ENCODE data around the gene ACOT11. TPM values are rescaled to one million over a fixed set of nuclear protein-coding genes. Genes with fewer than 3 reads are reported as not detected.
"Not testable (repeated sequence)": the region's sequence is repeated elsewhere in the genome, so short reads cannot be mapped to it uniquely, and the experiment has no call there.

Gene ACOT11
- total RNA-seq, 1 donor from 2014 or later = 2.1 TPM

DNA sequence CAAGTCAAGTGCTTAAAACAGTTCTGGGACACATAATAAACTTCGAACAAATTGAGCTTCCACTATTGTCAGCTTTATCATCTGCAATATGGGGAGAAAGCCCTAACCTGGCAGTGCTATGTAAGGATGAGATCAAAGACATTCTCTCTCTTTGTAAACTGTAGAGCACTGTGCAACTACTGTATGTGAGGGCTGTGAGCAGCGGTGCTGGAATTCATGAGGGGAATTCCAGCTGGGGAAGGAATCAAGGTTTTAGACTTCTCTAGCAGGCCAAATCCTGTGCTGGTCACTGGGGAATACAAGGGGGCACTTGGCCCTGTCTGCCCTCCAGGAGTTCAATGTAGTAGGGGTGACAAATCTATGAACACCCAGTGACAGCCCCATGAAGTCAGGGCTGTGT is 66.0 kb downstream of the ACOT11 start:
- H3K9me3 Mint-ChIP-seq = no peaks in the 10 kb centered on the region
- H3K4me3 Mint-ChIP-seq = no peak overlapping the region
- no peak for DNase-seq (ENCODE audit: low spot score)
- H3K36me3 Mint-ChIP-seq (ENCODE audit: low read depth) = no peaks in the 10 kb centered on the region
- H3K27ac Mint-ChIP-seq = no peak overlapping the region
- H3K27me3 Mint-ChIP-seq (ENCODE audit: insufficient read depth) = no peaks in the 10 kb centered on the region
- intact Hi-C loops (cut with micrococcal nuclease) = no loop called here
- H3K4me1 Mint-ChIP-seq (ENCODE audit: low read depth) = no peaks in the 10 kb centered on the region

GRCh38 chr1:54614563-54614962 is 66.5 kb downstream of the ACOT11 start:
- H3K4me1 Mint-ChIP-seq (ENCODE audit: low read depth) = no peaks in the 10 kb centered on the region
- no peak overlapping the region for H3K4me3 Mint-ChIP-seq
- H3K36me3 Mint-ChIP-seq (ENCODE audit: low read depth) = no peaks in the 10 kb centered on the region
- no peak overlapping the region for H3K27ac Mint-ChIP-seq
- no peak for DNase-seq (ENCODE audit: low spot score)
- H3K27me3 Mint-ChIP-seq (ENCODE audit: insufficient read depth) = no peaks in the 10 kb centered on the region
- H3K9me3 Mint-ChIP-seq = no peaks in the 10 kb centered on the region
- intact Hi-C loops (cut with micrococcal nuclease) = no loop called here

DNA sequence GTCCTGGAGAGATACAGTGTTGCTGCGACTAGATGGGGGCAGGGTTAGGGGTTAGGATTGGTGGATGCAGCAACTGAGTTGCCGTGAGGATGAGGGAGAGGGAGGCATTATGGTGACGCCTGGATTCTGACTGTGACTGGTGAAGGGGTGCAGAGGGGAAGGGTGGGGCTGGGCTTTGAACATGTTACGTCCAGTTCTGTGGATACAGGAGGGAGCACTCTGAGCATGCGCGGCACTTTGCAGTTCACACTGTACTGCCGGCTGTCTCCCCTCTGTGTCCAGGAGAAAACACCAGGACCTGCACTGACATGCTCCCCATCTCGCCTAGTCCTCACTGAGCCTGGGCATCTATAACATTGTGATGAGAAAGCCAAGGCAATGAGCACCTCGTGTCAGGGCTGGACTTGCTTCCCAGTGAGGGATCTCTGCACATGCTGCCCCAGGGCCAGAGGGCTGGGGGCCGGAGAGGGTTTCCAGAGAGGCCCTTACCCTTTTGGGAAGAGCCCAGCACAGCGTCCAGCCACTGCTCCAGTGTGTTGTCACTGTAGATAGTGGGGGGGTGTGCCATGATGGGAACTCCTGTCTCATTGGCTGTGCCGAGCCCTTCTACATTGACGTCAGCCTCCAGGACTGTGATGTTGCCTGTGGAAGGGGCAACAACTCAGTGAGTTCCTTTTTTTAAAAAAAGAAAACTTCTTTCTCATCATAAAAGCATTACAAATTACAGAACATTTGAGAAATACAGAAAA is 67.7 kb downstream of the ACOT11 start:
- Mint-ChIP-seq H3K4me1 (ENCODE audit: low read depth) (no peaks in the 10 kb centered on the region), H3K4me3 (no peak overlapping the region), H3K36me3 (ENCODE audit: low read depth) (no peaks in the 10 kb centered on the region), H3K27ac (no peak overlapping the region), H3K9me3 (no peaks in the 10 kb centered on the region), H3K27me3 (ENCODE audit: insufficient read depth) (no peaks in the 10 kb centered on the region)
- DNase-seq (ENCODE audit: low spot score) = no peak
- intact Hi-C loops (cut with micrococcal nuclease) = no loop called here

DNA sequence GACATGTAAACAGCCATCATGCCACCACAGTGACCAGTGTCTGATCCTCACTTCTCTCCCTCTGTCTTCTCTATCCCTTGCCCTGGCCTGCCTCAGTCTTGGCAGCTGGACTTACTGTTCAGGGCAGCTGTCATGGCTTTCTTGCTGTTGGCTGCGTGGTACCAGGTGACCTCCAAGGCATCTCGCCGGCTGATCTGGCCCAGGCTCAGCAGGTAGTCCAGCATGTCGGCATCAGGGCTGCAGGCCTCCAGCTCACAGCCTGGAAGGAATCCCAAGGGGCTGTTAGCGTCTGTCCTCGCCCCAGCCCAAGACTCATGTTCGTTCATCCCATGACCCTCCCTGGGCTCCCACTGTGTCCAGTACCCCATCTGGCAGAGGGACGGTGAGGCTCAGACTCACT is 71.7 kb downstream of the ACOT11 start:
- Mint-ChIP-seq H3K36me3 (ENCODE audit: low read depth) (no peaks in the 10 kb centered on the region), H3K4me3 (no peak overlapping the region), H3K9me3 (no peaks in the 10 kb centered on the region), H3K27ac (no peak overlapping the region), H3K4me1 (ENCODE audit: low read depth) (no peaks in the 10 kb centered on the region), H3K27me3 (ENCODE audit: insufficient read depth) (peaks cover 3% of the 10 kb centered on the region)
- intact Hi-C loops (cut with micrococcal nuclease) = no loop called here
- no peak for DNase-seq (ENCODE audit: low spot score)

- H3K4me3 Mint-ChIP-seq = no peak within 1 kb of the TSS
- H3K4me1 Mint-ChIP-seq (ENCODE audit: low read depth) = no peaks in the 10 kb centered on the region
- intact Hi-C loops (cut with micrococcal nuclease) = no loop called here
- no peak for DNase-seq (ENCODE audit: low spot score)
- H3K9me3 Mint-ChIP-seq = no peaks in the 10 kb centered on the region
- H3K27me3 Mint-ChIP-seq (ENCODE audit: insufficient read depth) = peaks cover 3% of the 10 kb centered on the region
- no peak within 1 kb of the TSS for H3K27ac Mint-ChIP-seq
- no peaks in the 10 kb centered on the region for H3K36me3 Mint-ChIP-seq (ENCODE audit: low read depth)
These were observed 75.4 kb downstream of the ACOT11 start, which contains the start of gene FAM151A for GRCh38 chr1:54623216-54624007. TSS of gene FAM151A (minus strand) at chr1:54623525. CDS start at chr1:54623395, 130 bp downstream.

DNA sequence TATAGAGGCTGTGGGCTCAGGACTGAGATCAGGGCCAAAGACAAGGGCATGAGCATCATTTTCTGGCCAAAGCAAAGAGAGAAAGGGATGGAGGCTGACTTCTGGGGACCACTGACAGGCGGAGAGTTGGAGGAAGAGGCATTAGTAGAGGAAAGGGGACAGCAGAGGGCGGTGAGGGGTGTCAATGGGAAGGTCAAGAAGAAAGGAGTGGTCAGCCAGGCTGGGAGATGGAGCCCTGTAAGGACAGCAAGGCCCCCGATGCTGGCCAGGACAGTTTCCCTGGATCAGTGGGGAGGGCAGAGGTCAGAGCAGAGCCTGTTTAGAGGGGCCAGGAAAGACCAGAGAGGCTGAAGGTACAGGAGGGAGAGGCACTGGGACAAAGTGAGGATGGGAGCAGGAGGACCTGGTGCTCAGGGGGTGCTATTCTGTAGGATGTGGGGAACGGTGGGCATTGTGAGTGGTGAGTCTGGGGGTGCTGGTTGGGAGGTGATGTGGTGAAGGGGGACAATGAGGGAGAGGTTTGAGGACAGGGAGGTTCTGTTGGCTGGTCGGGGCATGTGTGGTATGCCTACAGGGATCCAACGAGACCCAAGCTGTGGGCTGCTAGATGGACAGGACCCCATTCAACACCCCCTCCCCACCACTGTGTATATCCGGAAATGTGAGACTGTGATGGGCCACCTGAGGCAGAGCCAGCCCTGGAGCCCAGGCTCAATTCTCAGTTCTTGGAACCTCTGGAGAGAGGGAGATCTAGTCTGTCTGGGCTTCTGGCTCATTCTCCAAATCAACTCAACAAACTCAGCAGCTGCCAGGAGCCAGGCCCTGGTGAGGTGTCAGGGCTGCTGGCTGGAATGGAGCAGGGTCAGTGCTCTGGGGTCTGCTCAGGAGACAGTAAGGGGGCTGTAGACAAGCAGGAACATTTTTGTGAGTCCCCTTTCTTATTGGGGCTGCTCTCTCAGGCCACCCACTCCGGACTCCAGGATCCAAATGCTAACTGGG is 76.7 kb downstream of the ACOT11 start:
- Mint-ChIP-seq H3K9me3 (no peaks in the 10 kb centered on the region), H3K4me3 (no peak overlapping the region), H3K27me3 (ENCODE audit: insufficient read depth) (peaks cover 3% of the 10 kb centered on the region), H3K27ac (no peak overlapping the region), H3K4me1 (ENCODE audit: low read depth) (no peaks in the 10 kb centered on the region), H3K36me3 (ENCODE audit: low read depth) (no peaks in the 10 kb centered on the region)
- DNase-seq (ENCODE audit: low spot score) = no peak
- intact Hi-C loops (cut with micrococcal nuclease) = no loop called here

- no peaks in the 10 kb centered on the region for H3K9me3 Mint-ChIP-seq
- no peaks in the 10 kb centered on the region for H3K4me1 Mint-ChIP-seq (ENCODE audit: low read depth)
- peaks cover 4% of the 10 kb centered on the region for H3K27me3 Mint-ChIP-seq (ENCODE audit: insufficient read depth)
- DNase-seq (ENCODE audit: low spot score) = no peak
- H3K27ac Mint-ChIP-seq = no peak overlapping the region
- H3K36me3 Mint-ChIP-seq (ENCODE audit: low read depth) = no peaks in the 10 kb centered on the region
- H3K4me3 Mint-ChIP-seq = no peak overlapping the region
- intact Hi-C loops (cut with micrococcal nuclease) = no loop called here
These were observed 79.2 kb downstream of the ACOT11 start for GRCh38 chr1:54627196-54627595.

GRCh38 chr1:54635804-54636203 is 87.8 kb downstream of the ACOT11 start:
- H3K36me3 Mint-ChIP-seq (ENCODE audit: low read depth); H3K9me3 Mint-ChIP-seq; H3K4me1 Mint-ChIP-seq (ENCODE audit: low read depth); DNase-seq (ENCODE audit: low spot score); H3K4me3 Mint-ChIP-seq; intact Hi-C loops (cut with micrococcal nuclease); H3K27ac Mint-ChIP-seq: not testable (repeated sequence)
- peaks cover 18% of the 10 kb centered on the region for H3K27me3 Mint-ChIP-seq (ENCODE audit: insufficient read depth)

- not testable (repeated sequence) for H3K4me3 Mint-ChIP-seq, H3K9me3 Mint-ChIP-seq
- H3K27me3 Mint-ChIP-seq (ENCODE audit: insufficient read depth) = peaks cover 18% of the 10 kb centered on the region
These were observed 88.7 kb downstream of the ACOT11 start for GRCh38 chr1:54636461-54637446.

GRCh38 chr1:54640361-54640760 is 92.3 kb downstream of the ACOT11 start:
- peaks cover 7% of the 10 kb centered on the region for H3K27me3 Mint-ChIP-seq (ENCODE audit: insufficient read depth)
- no peak overlapping the region for H3K27ac Mint-ChIP-seq
- H3K9me3 Mint-ChIP-seq = peaks cover 4% of the 10 kb centered on the region
- H3K4me1 Mint-ChIP-seq (ENCODE audit: low read depth) = no peaks in the 10 kb centered on the region
- DNase-seq (ENCODE audit: low spot score) = no peak
- no peak overlapping the region for H3K4me3 Mint-ChIP-seq
- H3K36me3 Mint-ChIP-seq (ENCODE audit: low read depth) = no peaks in the 10 kb centered on the region
- intact Hi-C loops (cut with micrococcal nuclease) = no loop called here

More at GRCh38 chr1:54636461-54637446, 88.7 kb downstream of the ACOT11 start:
- H3K27ac Mint-ChIP-seq; H3K36me3 Mint-ChIP-seq (ENCODE audit: low read depth); H3K4me1 Mint-ChIP-seq (ENCODE audit: low read depth); intact Hi-C loops (cut with micrococcal nuclease); DNase-seq (ENCODE audit: low spot score): not testable (repeated sequence)

- Mint-ChIP-seq H3K4me1 (ENCODE audit: low read depth) (no peaks in the 10 kb centered on the region), H3K9me3 (peaks cover 4% of the 10 kb centered on the region), H3K27ac (no peak within 1 kb of the TSS), H3K4me3 (no peak within 1 kb of the TSS), H3K36me3 (ENCODE audit: low read depth) (no peaks in the 10 kb centered on the region), H3K27me3 (ENCODE audit: insufficient read depth) (peaks cover 8% of the 10 kb centered on the region)
- no peak for DNase-seq (ENCODE audit: low spot score)
- intact Hi-C loops (cut with micrococcal nuclease) = no loop called here
These were observed 93.1 kb downstream of the ACOT11 start, which contains the start of gene MROH7 for GRCh38 chr1:54640863-54641836. TSS of gene MROH7 (plus strand) at chr1:54641786. CDS start at chr1:54652927, 11,141 bp downstream.

All from activated T-helper 1 cell treated with anti-CD3 and anti-CD28 coated beads, Interleukin-12 subunit alpha, Interleukin-12 subunit beta, Interleukin-2, Interleukin-4 antibody, amounts not matched to agents 30 ng/mL and 10 ng/mL and 1 ng/mL, durations not matched to agents 14 hours and 24 hours and 36 hours (primary cell).